ENCODE data around the gene SPTBN4.

Gene SPTBN4

DNA sequence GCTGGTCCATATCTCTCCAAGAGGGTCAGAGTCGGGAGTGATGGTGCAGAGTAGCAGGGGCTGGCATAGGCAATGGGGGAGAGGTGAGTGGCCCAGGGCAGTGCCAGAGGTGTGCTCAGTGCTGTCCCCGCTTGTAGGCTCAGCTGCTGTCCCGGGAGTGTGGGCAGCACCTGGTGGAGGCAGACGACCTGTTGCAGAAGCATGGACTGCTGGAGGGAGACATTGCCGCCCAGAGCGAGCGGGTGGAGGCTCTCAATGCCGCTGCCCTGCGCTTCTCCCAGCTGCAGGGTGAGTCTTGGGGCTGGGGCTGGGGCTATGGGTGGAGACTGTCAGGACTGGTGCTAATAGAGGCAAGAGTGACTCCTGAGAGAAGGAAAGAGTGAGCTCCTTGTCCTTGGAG, 39.3 kb downstream of the SPTBN4 start:
- H3K4me2 ChIP-seq (ENCODE audit: low read depth, low read length): no peak overlapping the region
- no peak overlapping the region for H3K4me3 ChIP-seq (ENCODE audit: low read length)
- DNase-seq: no peak
- H3K4me1 ChIP-seq (ENCODE audit: low read length): no peaks in the 10 kb centered on the region
- H3K79me2 ChIP-seq (ENCODE audit: low read length): no peaks in the 10 kb centered on the region
- TF ChIP-seq EZH2 (optimal IDR thresholded peaks at IDR 0.05; ENCODE audit: low read depth, low read length) (no peak), EZH2phosphoT487 (IDR thresholded peaks at IDR 0.05; ENCODE audit: low read length) (no peak)
- TF ChIP-seq, protein P1, sequence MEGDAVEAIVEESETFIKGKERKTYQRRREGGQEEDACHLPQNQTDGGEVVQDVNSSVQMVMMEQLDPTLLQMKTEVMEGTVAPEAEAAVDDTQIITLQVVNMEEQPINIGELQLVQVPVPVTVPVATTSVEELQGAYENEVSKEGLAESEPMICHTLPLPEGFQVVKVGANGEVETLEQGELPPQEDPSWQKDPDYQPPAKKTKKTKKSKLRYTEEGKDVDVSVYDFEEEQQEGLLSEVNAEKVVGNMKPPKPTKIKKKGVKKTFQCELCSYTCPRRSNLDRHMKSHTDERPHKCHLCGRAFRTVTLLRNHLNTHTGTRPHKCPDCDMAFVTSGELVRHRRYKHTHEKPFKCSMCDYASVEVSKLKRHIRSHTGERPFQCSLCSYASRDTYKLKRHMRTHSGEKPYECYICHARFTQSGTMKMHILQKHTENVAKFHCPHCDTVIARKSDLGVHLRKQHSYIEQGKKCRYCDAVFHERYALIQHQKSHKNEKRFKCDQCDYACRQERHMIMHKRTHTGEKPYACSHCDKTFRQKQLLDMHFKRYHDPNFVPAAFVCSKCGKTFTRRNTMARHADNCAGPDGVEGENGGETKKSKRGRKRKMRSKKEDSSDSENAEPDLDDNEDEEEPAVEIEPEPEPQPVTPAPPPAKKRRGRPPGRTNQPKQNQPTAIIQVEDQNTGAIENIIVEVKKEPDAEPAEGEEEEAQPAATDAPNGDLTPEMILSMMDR (IDR thresholded peaks at IDR 0.05; ENCODE audit: low read length): no peak
- no peak overlapping the region for H3K27ac ChIP-seq (ENCODE audit: low read length)
- no peaks in the 10 kb centered on the region for H3K36me3 ChIP-seq (replicated peaks; ENCODE audit: insufficient read depth, low read length)
- H2AFZ ChIP-seq (ENCODE audit: low read length): no peak overlapping the region
- no peaks in the 10 kb centered on the region for H3K9me3 ChIP-seq (replicated peaks; ENCODE audit: insufficient read depth, low read length)
- H4K20me1 ChIP-seq (ENCODE audit: insufficient read depth, low read length): no peaks in the 10 kb centered on the region
- no peaks in the 10 kb centered on the region for H3F3A ChIP-seq (ENCODE audit: insufficient read depth, low read length)
- H3K9me2 ChIP-seq (replicated peaks; ENCODE audit: insufficient read depth, low read length): no peaks in the 10 kb centered on the region
- no peak overlapping the region for H3K9ac ChIP-seq (ENCODE audit: low read length)
- H3K27me3 ChIP-seq (replicated peaks; ENCODE audit: insufficient read depth, low read length): peaks cover 66% of the 10 kb centered on the region

DNA sequence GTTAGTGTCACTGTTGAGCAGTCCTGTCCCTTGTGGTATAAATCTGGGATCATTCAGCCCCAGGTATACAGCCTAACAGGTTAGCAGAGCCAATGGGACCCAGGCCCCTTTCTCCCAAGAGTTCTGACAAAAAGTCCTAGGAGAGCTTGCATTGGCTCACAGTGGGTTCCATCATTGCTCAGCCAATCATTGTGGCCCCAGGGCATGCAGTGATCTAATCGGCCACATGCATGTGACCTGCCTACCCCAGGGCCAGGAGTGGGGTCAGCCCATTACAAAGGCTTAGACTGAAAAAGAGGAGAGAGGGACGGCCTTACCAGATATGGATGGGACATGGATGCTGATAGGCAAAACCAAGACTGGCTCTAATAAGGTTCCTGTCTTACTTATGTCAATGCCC, 41.1 kb downstream of the SPTBN4 start:
- H3K9me3 ChIP-seq (replicated peaks; ENCODE audit: insufficient read depth, low read length): no peaks in the 10 kb centered on the region
- H3K36me3 ChIP-seq (replicated peaks; ENCODE audit: insufficient read depth, low read length): no peaks in the 10 kb centered on the region
- no peaks in the 10 kb centered on the region for H3K4me1 ChIP-seq (ENCODE audit: low read length)
- H3K9ac ChIP-seq (ENCODE audit: low read length): no peak overlapping the region
- H3K4me2 ChIP-seq (ENCODE audit: low read depth, low read length): no peak overlapping the region
- no peak for DNase-seq
- no peaks in the 10 kb centered on the region for H4K20me1 ChIP-seq (ENCODE audit: insufficient read depth, low read length)
- H3K9me2 ChIP-seq (replicated peaks; ENCODE audit: insufficient read depth, low read length): no peaks in the 10 kb centered on the region
- no peaks in the 10 kb centered on the region for H3F3A ChIP-seq (ENCODE audit: insufficient read depth, low read length)
- H3K79me2 ChIP-seq (ENCODE audit: low read length): no peaks in the 10 kb centered on the region
- H3K4me3 ChIP-seq (ENCODE audit: low read length): no peak overlapping the region
- H3K27me3 ChIP-seq (replicated peaks; ENCODE audit: insufficient read depth, low read length): peaks cover 72% of the 10 kb centered on the region
- H3K27ac ChIP-seq (ENCODE audit: low read length): no peak overlapping the region
- no peak overlapping the region for H2AFZ ChIP-seq (ENCODE audit: low read length)
- no peak for TF ChIP-seq EZH2 (optimal IDR thresholded peaks at IDR 0.05; ENCODE audit: low read depth, low read length)
- TF ChIP-seq EZH2phosphoT487 (IDR thresholded peaks at IDR 0.05; ENCODE audit: low read length): no peak
- TF ChIP-seq, protein P1 (IDR thresholded peaks at IDR 0.05; ENCODE audit: low read length): no peak

DNA sequence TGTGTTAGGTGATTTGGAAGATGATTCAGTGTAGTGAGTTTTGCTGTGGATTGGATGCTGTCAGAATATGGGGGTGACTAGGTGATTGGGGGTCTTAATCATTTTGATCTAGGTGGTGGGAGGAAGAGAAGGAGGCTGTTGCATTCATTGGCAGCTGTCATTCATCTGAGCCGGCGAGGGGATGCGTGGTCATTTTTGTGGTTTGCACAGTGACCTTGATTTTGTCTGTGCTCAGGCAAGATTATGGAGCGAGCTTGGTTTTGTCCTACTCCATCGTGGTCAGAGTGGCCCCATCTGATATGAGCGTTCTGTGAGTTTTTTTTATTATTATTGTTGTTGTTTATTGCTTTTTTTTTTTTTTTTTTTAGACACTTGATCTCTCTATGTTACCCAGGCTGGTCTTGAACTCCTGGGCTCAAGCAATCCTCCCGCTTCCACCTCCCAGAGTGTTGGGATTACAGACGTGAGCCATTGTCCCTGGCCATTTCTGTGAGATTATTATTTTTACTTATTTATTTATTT, 42.0 kb downstream of the SPTBN4 start:
- Histone ChIP-seq H4K20me1 (ENCODE audit: insufficient read depth, low read length) (no peaks in the 10 kb centered on the region), H3K4me2 (ENCODE audit: low read depth, low read length) (no peak overlapping the region), H2AFZ (ENCODE audit: low read length) (no peak overlapping the region), H3K27ac (ENCODE audit: low read length) (no peak overlapping the region), H3K36me3 (replicated peaks; ENCODE audit: insufficient read depth, low read length) (no peaks in the 10 kb centered on the region), H3K79me2 (ENCODE audit: low read length) (no peaks in the 10 kb centered on the region), H3K9ac (ENCODE audit: low read length) (no peak overlapping the region), H3K9me2 (replicated peaks; ENCODE audit: insufficient read depth, low read length) (no peaks in the 10 kb centered on the region), H3K4me3 (ENCODE audit: low read length) (no peak overlapping the region), H3K4me1 (ENCODE audit: low read length) (no peaks in the 10 kb centered on the region), H3F3A (ENCODE audit: insufficient read depth, low read length) (no peaks in the 10 kb centered on the region), H3K27me3 (replicated peaks; ENCODE audit: insufficient read depth, low read length) (peaks cover 74% of the 10 kb centered on the region), H3K9me3 (replicated peaks; ENCODE audit: insufficient read depth, low read length) (no peaks in the 10 kb centered on the region)
- DNase-seq: no peak
- TF ChIP-seq EZH2phosphoT487 (IDR thresholded peaks at IDR 0.05; ENCODE audit: low read length) (no peak), EZH2 (optimal IDR thresholded peaks at IDR 0.05; ENCODE audit: low read depth, low read length) (no peak)
- TF ChIP-seq, protein P1 (IDR thresholded peaks at IDR 0.05; ENCODE audit: low read length): no peak

Data from MM.1S (cell line).